ENCODE results near the gene CLK4.

The CLK4 gene

DNA sequence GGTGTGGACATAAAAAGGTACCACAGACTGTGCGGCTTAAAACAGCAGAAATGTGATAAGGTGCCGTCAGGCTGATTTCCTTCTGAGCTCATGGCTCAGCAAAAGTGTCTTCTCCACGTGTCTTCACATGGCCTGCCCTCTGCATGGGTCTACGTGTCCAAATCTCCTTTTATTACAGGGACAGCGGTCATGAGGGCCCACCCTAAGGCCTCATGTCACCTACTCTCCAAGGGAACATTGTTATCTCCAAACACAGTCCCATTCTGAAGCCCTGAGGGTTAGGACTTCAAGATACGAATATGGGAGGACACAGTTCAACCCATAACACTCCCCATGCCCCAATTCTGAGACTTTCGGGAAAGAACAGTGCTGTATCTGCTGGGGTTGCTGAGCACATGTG, 71.8 kb downstream of the CLK4 start:
- in situ Hi-C loops (cut with MboI; ENCODE audit: low sequenced_read_pairs), result no loop called here

DNA sequence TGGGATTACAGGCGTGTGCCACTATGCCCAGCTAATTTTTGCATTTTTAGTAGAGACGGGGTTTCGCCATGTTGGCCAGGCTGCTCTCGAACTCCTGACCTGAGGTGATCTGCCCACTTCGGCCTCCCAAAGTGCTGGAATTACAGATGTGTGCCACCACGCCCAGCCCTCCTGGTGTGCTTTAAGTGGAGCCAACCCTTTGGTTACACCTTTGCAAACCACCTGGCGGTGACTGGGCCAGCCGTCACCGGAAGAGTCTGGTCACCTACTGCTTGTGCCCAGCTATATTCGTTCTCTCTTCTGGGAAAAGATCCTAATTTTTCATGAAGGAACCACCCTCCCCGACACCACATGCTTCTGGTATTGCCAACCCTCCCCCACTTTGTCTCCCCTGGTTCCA, 72.5 kb downstream of the CLK4 start:
- in situ Hi-C loops (cut with MboI; ENCODE audit: low sequenced_read_pairs), result no loop called here

DNA sequence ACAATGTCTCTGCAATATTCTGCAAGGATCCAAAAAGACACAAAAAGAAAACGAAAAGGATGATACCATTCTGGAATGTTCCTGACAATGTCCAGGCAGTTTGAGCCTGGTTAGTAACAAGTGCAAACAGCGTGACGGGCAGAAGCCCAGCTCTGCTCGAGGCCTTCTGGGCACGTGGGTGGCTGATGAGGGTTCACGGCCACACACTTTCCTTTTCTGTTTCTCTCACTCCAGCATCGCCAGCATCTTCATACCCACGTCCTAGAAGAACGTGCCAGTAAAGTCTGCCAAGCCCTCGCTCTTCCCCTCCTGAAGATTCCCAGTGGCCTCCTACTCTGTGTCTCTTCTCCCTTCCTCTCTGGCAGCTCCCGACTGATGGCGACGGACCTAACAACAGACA, 73.3 kb downstream of the CLK4 start:
- in situ Hi-C loops (cut with MboI; ENCODE audit: low sequenced_read_pairs), result no loop called here
